Kidney capillary endothelial cell (primary cell): ENCODE results near the gene MOK.

ENCODE experiments used
- DNase-seq: peaks from one replicate; pipeline ENCODE4 v3.0.0-alpha.2; 2018; ENCODE audit warnings: low spot score

MOK gene

DNA sequence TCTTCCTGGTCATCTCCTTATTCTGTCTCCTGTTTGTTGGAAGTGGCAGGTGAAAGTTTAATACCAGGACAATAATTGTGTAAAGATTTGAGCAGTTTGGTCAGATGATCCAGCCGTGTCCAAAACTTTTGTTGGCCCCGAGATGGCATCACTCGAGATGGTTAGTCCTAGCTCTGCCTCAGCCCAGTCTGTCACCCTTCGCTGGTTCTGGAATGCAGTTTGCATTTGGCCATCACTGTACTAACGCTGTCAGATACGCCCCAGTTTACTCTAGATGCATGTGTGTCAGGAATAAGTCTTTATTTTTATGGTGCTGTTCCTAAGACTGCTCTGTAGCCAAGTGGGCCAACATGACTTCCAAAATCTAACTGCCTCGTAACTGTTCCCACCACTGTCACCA is 79.6 kb downstream of the MOK start:
- no peak for DNase-seq

DNA sequence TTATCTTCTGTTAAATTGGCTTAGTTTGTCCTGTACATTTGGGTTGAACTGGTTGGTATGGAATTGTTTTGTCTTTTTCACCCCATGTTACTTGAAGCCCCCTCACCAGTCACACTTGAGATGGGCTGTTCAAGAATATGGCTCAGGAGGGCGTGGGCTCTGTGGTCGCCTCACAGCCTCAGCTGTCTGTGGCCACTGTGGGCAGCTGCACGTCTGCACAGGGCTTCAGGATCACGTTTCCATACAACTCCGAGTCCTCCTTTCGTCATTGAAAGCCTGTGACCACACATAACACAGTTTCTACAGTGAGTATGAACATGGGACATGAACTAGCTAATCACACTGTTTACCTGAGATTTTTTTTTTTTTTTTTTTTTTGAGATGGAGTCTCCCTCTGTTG is 81.3 kb downstream of the MOK start:
- no peak for DNase-seq

GRCh38 chr14:102222751-102223150 is 82.2 kb downstream of the MOK start:
- no peak for DNase-seq

DNA sequence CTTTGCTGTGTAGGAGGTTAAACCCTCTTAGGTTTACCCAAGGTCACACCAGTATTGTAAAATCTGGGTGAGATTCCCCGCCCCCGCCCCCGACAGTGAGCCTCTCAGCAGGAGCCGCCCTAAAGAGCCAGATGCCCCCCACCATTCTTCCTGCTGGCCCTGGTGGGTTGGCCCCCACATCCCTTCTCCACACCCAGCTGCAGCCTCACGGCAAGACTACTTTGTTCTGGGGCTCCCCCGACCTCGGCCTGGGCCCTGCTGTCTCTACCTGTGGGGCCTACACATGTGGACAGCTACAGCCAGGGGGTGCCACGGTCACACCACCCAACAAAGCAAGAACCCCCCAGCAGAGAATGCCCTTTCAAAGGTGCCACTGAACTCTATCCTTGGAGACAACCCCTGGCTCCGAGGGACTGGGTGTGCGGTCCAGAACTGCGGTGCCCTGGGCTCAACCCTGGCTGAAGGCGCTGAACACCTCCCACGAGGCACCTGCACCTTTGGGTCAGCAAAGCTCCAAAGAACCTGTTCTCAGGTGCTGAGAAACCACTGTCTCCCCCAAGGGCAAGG is 82.9 kb downstream of the MOK start:
- no peak for DNase-seq

- DNase-seq: peak; percentile 82
Measured at GRCh38 chr14:102221026-102221425, 83.9 kb downstream of the MOK start.

- DNase-seq: no peak
Measured at GRCh38 chr14:102220031-102220430, 84.9 kb downstream of the MOK start.

DNA sequence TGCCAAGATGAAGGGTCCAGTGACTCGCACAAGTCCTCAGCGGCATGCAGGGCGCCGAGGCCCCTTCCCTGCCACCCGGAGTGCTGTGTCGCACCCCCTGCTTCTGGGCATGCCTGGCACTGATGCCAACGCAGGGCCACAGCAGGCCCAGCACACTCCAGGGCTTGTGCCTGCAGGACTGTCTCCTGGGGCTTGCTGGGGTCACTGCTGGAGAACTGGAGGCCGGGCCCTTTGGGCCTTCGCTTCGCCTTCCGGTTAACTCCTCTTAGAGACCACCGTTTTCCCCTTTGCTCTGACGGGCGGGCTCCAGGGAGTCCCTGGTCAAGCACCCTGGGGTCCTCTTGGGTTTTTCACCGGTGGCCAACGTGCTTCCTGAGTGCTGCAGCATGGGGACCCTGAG is 85.6 kb downstream of the MOK start:
- no peak for DNase-seq

GRCh38 chr14:102218688-102219087 is 86.3 kb downstream of the MOK start:
- DNase-seq: no peak

GRCh38 chr14:102217987-102218421 is 87.0 kb downstream of the MOK start:
- DNase-seq: no peak

GRCh38 chr14:102217399-102217798 is 87.6 kb downstream of the MOK start:
- no peak for DNase-seq

DNA sequence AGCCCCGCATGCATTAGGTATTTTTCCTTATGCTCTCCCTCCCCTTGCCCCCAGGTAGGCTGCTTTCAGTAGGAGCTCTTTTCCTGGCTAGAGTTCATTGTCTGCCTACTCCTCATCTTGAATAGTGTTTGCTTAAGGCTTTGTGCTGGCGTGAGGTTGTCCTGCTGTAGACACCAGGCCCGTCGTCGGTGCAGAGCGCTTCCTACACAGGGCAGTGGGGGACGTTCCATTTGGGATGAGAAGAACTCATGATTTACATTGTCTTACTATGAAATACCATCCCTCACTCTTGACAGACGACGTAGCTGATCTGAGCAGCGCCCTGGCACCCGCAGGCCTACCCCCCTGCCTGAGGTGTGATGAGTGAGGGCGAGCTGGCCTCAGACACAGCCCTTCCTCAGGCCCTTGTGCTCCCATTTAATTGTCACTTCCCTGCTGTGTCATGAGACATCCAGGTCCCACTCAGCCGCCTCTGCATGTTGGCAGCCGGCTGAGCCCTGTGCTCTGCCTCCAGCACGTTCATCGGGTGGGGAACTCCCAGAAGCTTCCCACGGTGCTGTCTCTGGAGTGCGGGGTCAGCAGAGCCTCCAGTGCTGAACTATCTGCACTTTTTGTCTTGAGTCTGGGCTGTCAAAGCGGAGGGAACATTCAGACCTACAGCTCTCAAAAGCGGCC is 89.3 kb downstream of the MOK start:
- no peak for DNase-seq

GRCh38 chr14:102215071-102215470 is 89.9 kb downstream of the MOK start:
- no peak for DNase-seq

- DNase-seq: no peak
Measured at GRCh38 chr14:102213984-102214658, 90.8 kb downstream of the MOK start.

GRCh38 chr14:102213470-102213869 is 91.5 kb downstream of the MOK start:
- DNase-seq: no peak

GRCh38 chr14:102212845-102213244 is 92.1 kb downstream of the MOK start:
- DNase-seq: no peak

- no peak for DNase-seq
Measured at GRCh38 chr14:102212356-102212755, 92.6 kb downstream of the MOK start.

DNA sequence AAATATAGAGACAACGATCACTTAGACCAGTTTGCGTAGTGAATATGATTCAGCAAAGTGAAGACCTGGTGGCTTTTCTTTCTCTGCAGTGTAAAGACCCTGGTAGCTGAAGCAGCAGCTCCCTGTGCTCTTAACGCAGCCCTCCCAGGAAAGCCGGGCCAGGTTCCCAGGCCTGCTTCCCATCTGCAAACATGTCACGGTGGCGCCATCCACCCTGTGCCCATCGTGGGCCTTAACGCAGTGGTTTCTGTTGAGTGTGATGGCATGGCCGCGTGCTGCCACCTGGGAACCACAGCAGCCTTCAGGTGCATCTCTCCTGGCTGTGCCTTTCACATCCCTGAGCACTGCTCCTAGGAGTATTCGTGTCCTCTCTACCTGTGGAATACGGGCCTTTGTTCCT is 93.7 kb downstream of the MOK start:
- DNase-seq: no peak

DNA sequence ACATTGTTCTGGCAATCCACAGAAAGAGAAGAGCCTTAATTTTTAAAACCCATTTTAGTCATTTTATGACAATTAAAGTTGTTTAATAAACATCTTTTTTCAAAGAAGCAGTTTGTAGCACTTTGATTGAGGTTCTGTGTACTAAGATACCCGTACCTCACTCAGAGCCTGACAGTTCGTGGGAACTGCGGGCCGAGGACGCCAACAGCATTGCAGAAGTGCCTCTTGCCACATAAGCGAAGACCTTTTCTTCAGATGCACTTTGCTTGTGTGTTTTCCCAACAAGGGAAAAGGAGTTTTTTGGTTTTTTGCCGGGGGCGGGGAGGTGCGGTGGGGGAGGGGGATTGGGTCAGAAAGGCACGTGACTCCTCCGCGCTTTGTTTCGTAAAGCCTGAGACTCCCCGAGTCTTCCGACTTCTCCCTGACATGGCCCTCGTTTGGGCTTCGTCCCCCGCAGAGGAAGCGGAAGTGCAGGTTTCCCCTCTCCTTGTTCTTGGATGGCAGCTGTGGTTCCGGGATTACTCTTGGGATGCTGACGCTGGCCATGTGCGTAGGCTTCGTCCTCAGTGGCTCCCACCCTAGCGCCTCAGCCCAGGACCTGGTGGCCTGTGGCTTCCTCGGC is 94.4 kb downstream of the MOK start:
- DNase-seq: no peak

- no peak for DNase-seq
Measured at GRCh38 chr14:102209224-102209966, 95.6 kb downstream of the MOK start.

GRCh38 chr14:102208741-102209140 is 96.2 kb downstream of the MOK start:
- no peak for DNase-seq

DNA sequence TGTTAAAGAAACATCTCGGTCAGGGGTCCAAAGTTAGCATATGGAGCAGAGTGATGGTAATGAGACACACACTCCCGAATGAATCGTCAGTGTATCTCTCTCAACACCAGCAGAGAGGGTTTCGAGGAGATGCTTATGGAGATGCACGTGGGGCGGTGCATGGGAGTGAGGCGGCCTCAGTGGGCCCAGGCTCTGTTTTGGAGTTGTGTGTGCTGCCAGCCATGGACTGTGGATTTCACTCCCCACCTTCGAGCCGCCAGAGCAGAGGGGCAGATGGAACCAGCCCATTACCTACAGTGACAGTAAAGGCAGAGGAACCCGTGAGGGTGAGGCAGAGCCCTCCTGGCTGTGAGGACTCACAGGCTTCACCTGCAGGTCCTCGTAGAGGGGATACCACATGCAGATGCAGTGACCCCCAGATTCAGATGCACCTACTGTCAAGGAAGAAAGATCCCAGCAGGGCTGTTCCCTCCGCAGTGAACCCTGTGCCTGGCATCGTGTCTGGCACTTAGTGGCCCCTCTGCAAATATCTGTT is 97.1 kb downstream of the MOK start:
- no peak for DNase-seq

- no peak for DNase-seq
Measured at GRCh38 chr14:102206918-102207317, 98.0 kb downstream of the MOK start.
